Measurements from ENCODE around the gene CRY2. TPM values are rescaled to one million over a fixed set of nuclear protein-coding genes. Genes with fewer than 3 reads are reported as not detected.

The CRY2 gene
- total and polyA plus RNA-seq, 3 experiments from 2014 or later, result 16.6 to 27.1 (median 17.8) TPM

DNA sequence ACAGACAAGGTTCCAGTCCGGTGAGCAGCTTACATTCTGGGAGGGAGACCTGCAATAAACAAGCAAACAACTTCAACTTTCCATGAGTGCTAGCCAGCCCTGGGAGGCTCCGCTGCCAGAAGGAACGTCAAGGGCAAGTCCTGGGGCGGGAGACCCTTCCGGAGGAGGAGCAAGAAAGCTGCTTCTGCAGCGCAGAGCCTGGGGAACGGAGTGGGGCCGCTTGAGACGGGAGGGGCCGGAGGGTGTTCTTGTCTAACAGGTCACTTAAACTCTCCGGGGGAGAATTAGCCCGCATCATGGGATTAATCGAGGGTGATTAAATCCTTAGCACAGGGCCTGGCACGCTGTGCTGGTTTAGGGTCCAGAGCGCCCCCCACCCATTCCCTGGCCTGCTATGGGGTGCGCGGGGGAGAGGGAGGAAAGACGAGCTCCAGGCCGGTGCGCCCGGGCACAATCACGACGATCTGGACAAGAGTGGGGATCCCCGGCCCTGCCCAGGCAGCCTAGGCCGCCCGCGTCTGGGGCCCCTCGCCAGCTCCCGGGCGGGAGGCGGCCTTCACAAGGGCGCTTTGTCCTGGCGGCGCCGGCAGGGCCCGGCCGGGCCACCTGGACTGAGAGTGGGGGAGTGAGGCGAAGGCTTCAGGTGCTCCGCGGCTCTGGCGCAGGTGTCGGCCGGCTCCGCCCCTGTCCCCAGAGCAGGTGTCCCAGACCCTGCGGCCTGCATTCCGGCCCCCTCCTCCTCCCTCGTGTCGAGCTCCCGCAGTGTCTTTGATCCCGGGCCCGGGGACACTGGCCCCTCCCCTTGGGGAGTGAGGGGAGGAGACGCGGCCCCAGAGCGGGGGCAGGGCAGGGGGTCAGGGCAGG, 74.5 kb downstream of the CRY2 start:
- no peaks in the 10 kb centered on the region for H3K9me3 Mint-ChIP-seq
- peaks cover 0 to 10% of the 10 kb centered on the region in 2 donors for H3K27me3 Mint-ChIP-seq
- Histone ChIP-seq H3K4me1 (ENCODE audit: insufficient read depth, low read length) (peaks cover 20% of the 10 kb centered on the region), H3K36me3 (ENCODE audit: insufficient read depth, low read length) (no peaks in the 10 kb centered on the region), H3K27ac (ENCODE audit: low read depth, low read length) (no peak overlapping the region), H3K9me3 (ENCODE audit: low read length) (no peaks in the 10 kb centered on the region), H3K27me3 (ENCODE audit: insufficient read depth, low read length, poor library complexity, severe bottlenecking) (no peaks in the 10 kb centered on the region), H3K4me3 (ENCODE audit: low read length) (no peak overlapping the region)
- H3K27ac Mint-ChIP-seq, result peak overlapping the region in 7 of 8 donors; percentile 28 to 78 (median 49)
- H3K36me3 Mint-ChIP-seq, result peaks cover 0 to 14% (median 0%) of the 10 kb centered on the region in 3 donors
- DNase-seq, result peak in 1 of 5 donors; percentile 47
- CTCF ChIA-PET, result no interaction called here
- H3K4me1 Mint-ChIP-seq, result peaks cover 49 to 74% (median 49%) of the 10 kb centered on the region in 3 donors
- POLR2A ChIA-PET, result no interaction called here
- peak overlapping the region; percentile 66 to 96 (median 79) for H3K4me3 Mint-ChIP-seq

DNA sequence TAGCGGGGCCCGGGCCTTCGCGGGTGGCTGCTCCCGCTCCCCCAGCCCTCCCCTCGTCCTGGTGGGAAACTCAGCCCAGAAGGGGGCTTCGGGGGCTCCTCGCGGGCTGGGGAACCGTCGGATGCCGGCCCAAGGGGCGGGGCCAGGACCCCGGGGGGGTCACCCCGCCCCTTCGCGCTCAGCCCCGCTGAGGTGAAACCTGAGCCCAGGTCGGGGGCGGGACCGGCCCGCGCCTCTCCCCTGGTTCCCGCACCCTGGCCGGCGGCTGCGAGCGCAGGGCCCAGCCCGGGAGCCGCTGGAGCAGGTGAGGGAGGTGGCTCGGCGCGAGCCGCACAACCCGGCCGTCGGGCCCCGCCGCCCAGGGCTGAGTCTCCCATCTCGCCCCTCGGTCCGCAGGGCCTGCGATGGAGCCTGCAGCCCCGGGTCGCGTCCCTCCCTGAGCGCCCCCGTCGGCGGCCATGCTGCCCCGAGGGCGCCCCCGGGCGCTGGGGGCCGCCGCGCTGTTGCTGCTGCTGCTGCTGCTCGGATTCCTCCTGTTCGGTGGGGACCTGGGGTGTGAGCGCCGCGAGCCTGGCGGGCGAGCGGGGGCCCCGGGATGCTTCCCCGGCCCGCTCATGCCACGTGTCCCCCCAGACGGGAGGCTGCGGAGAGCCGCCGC, 75.3 kb downstream of the CRY2 start, which contains the start of gene LARGE2:
Gene LARGE2 (plus strand): TSS at position 232 of the 658 bp plus-strand sequence. CDS start 227 bp downstream, at position 459.
- peak within 1 kb of the TSS; percentile 28 for H3K4me3 ChIP-seq (ENCODE audit: low read length)
- ChIA-PET CTCF (no interaction called here), POLR2A (no interaction called here)
- H3K36me3 Mint-ChIP-seq, result peaks cover 0 to 8% (median 0%) of the 10 kb centered on the region in 3 donors
- peaks cover 50 to 76% (median 54%) of the 10 kb centered on the region in 3 donors for H3K4me1 Mint-ChIP-seq
- H3K4me1 ChIP-seq (ENCODE audit: insufficient read depth, low read length), result peaks cover 14% of the 10 kb centered on the region
- no peaks in the 10 kb centered on the region for H3K9me3 Mint-ChIP-seq
- H3K36me3 ChIP-seq (ENCODE audit: insufficient read depth, low read length), result no peaks in the 10 kb centered on the region
- peak in 3 of 5 donors; percentile 26 to 61 (median 28) for DNase-seq
- H3K27me3 ChIP-seq (ENCODE audit: insufficient read depth, low read length, poor library complexity, severe bottlenecking), result no peaks in the 10 kb centered on the region
- no peaks in the 10 kb centered on the region for H3K9me3 ChIP-seq (ENCODE audit: low read length)
- H3K4me3 Mint-ChIP-seq, result peak within 1 kb of the TSS; percentile 79 to 96 (median 87)
- peak within 1 kb of the TSS; percentile 28 to 92 (median 81) for H3K27ac Mint-ChIP-seq
- peaks cover 0 to 10% of the 10 kb centered on the region in 2 donors for H3K27me3 Mint-ChIP-seq
- H3K27ac ChIP-seq (ENCODE audit: low read depth, low read length), result peak within 1 kb of the TSS; percentile 16

DNA sequence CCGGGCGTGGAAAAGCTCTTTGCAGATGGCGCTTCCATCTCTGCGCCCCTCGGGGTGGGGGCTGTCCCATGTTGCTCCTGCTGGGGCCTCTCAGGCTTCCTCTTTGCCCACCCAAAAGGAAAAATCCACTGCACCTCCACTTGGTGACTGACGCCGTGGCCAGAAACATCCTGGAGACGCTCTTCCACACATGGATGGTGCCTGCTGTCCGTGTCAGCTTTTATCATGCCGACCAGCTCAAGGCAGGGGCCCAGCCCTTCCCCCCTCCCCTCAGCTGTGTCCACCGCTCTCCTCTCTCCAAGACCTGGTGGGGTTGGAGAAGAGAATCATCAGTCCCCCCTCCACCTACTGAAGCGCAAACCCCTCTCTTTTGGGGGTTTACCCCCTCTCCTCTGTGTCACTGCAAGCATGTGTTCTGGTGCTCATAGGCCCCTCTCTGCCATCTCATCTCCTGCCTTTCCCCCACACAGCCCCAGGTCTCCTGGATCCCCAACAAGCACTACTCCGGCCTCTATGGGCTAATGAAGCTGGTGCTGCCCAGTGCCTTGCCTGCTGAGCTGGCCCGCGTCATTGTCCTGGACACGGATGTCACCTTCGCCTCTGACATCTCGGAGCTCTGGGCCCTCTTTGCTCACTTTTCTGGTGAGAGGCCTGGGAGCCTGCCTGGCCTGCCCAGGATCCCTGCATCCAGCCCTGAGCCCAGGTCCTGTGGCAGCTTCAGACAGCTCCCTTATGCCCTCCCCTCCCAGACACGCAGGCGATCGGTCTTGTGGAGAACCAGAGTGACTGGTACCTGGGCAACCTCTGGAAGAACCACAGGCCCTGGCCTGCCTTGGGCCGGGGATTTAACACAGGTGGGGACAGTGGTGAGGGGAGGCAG, 77.0 kb downstream of the CRY2 start:
- H3K27me3 Mint-ChIP-seq, result peaks cover 0 to 10% of the 10 kb centered on the region in 2 donors
- H3K27ac Mint-ChIP-seq, result peak overlapping the region in 5 of 8 donors; percentile 8 to 94 (median 68)
- H3K36me3 Mint-ChIP-seq, result no peaks in the 10 kb centered on the region
- Histone ChIP-seq H3K9me3 (ENCODE audit: low read length) (no peaks in the 10 kb centered on the region), H3K27me3 (ENCODE audit: insufficient read depth, low read length, poor library complexity, severe bottlenecking) (no peaks in the 10 kb centered on the region), H3K4me3 (ENCODE audit: low read length) (no peak overlapping the region), H3K27ac (ENCODE audit: low read depth, low read length) (no peak overlapping the region), H3K36me3 (ENCODE audit: insufficient read depth, low read length) (no peaks in the 10 kb centered on the region), H3K4me1 (ENCODE audit: insufficient read depth, low read length) (peaks cover 3% of the 10 kb centered on the region)
- CTCF ChIA-PET, result interaction anchor here (0.7 to 1.1 kb wide), 3 partner anchors 9 to 1938 kb away, joined by 3 read pairs; no protein-coding TSS in a partner anchor
- POLR2A ChIA-PET, result interaction anchor here (0.7 kb wide), 1 partner anchor 19 kb away, joined by 7 read pairs; no protein-coding TSS in a partner anchor
- no peaks in the 10 kb centered on the region for H3K9me3 Mint-ChIP-seq
- peaks cover 43 to 74% (median 44%) of the 10 kb centered on the region in 3 donors for H3K4me1 Mint-ChIP-seq
- no peak for DNase-seq
- H3K4me3 Mint-ChIP-seq, result peak overlapping the region; percentile 41 to 87 (median 73)

GRCh38 chr11:45924927-45925326, 77.7 kb downstream of the CRY2 start:
- peaks cover 0 to 10% of the 10 kb centered on the region in 2 donors for H3K27me3 Mint-ChIP-seq
- POLR2A ChIA-PET, result no interaction called here

DNA sequence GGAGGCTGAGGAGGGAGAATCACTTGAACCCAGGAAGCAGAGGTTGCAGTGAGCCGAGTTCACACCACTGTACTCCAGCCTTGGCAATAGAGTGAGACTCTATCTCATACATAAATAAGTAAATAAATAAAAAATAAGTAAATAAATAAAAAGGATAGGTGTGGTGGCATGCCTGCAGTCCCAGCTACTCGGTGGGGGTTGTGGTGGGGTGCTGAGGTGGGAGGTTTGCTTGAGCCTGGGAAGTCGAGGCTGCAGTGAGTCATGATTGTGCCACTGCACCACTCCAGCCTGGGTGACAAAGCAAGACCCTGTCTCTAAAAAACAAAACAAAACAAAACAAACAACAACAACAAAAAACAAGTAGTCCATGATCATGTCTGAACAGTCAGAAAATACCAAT, 78.3 kb downstream of the CRY2 start:
- Mint-ChIP-seq H3K36me3 (peaks cover 0 to 2% (median 0%) of the 10 kb centered on the region in 3 donors), H3K27me3 (peaks cover 0 to 14% of the 10 kb centered on the region in 2 donors), H3K4me3 (peak overlapping the region in 3 of 7 donors; percentile 10 to 73 (median 25)), H3K4me1 (peaks cover 44 to 74% (median 44%) of the 10 kb centered on the region in 3 donors), H3K27ac (peak overlapping the region in 4 of 8 donors; percentile 35 to 73 (median 40)), H3K9me3 (no peaks in the 10 kb centered on the region)
- H3K27ac ChIP-seq (ENCODE audit: low read depth, low read length), result no peak overlapping the region
- H3K4me1 ChIP-seq (ENCODE audit: insufficient read depth, low read length), result peaks cover 13% of the 10 kb centered on the region
- ChIA-PET CTCF (interaction anchor here (1.5 kb wide), 1 partner anchor 8 kb away, joined by 7 read pairs; the partner anchor contains the start of gene PEX16), POLR2A (no interaction called here)
- no peaks in the 10 kb centered on the region for H3K27me3 ChIP-seq (ENCODE audit: insufficient read depth, low read length, poor library complexity, severe bottlenecking)
- no peaks in the 10 kb centered on the region for H3K36me3 ChIP-seq (ENCODE audit: insufficient read depth, low read length)
- H3K9me3 ChIP-seq (ENCODE audit: low read length), result no peaks in the 10 kb centered on the region
- no peak for DNase-seq
- H3K4me3 ChIP-seq (ENCODE audit: low read length), result no peak overlapping the region

More at GRCh38 chr11:45924927-45925326, 77.7 kb downstream of the CRY2 start:
- peaks cover 7% of the 10 kb centered on the region for H3K4me1 ChIP-seq (ENCODE audit: insufficient read depth, low read length)
- Mint-ChIP-seq H3K4me3 (peak overlapping the region in 4 of 7 donors; percentile 54 to 73 (median 65)), H3K9me3 (no peaks in the 10 kb centered on the region), H3K27ac (peak overlapping the region in 3 of 8 donors; percentile 36 to 74 (median 64)), H3K4me1 (peaks cover 42 to 74% (median 44%) of the 10 kb centered on the region in 3 donors), H3K36me3 (no peaks in the 10 kb centered on the region)
- CTCF ChIA-PET, result interaction anchor here (0.8 to 1.1 kb wide), 2 partner anchors 8 to 40 kb away, joined by 3 read pairs; no protein-coding TSS in a partner anchor
- no peaks in the 10 kb centered on the region for H3K9me3 ChIP-seq (ENCODE audit: low read length)
- H3K27me3 ChIP-seq (ENCODE audit: insufficient read depth, low read length, poor library complexity, severe bottlenecking), result no peaks in the 10 kb centered on the region
- DNase-seq, result no peak
- H3K4me3 ChIP-seq (ENCODE audit: low read length), result no peak overlapping the region
- no peak overlapping the region for H3K27ac ChIP-seq (ENCODE audit: low read depth, low read length)
- H3K36me3 ChIP-seq (ENCODE audit: insufficient read depth, low read length), result no peaks in the 10 kb centered on the region

- H3K9me3 ChIP-seq (ENCODE audit: low read length), result no peaks in the 10 kb centered on the region
- CTCF ChIA-PET, result interaction anchor here (1.2 to 2.1 kb wide), 3 partner anchors 8 to 81 kb away, joined by 3 to 7 read pairs (median 6); partner anchors contain the start of gene PEX16
- peaks cover 0 to 2% (median 0%) of the 10 kb centered on the region in 3 donors for H3K36me3 Mint-ChIP-seq
These were observed 78.7 kb downstream of the CRY2 start for GRCh38 chr11:45926001-45926401.

More at GRCh38 chr11:45926001-45926401, 78.7 kb downstream of the CRY2 start:
- H3K27me3 ChIP-seq (ENCODE audit: insufficient read depth, low read length, poor library complexity, severe bottlenecking), result no peaks in the 10 kb centered on the region
- H3K4me1 ChIP-seq (ENCODE audit: insufficient read depth, low read length), result peaks cover 18% of the 10 kb centered on the region
- peaks cover 44 to 74% (median 44%) of the 10 kb centered on the region in 3 donors for H3K4me1 Mint-ChIP-seq
- H3K9me3 Mint-ChIP-seq, result no peaks in the 10 kb centered on the region
- no peak overlapping the region for H3K4me3 ChIP-seq (ENCODE audit: low read length)
- no peak overlapping the region for H3K27ac ChIP-seq (ENCODE audit: low read depth, low read length)
- H3K27me3 Mint-ChIP-seq, result peaks cover 0 to 14% of the 10 kb centered on the region in 2 donors
- H3K4me3 Mint-ChIP-seq, result peak overlapping the region in 2 of 7 donors; percentile 10 to 37
- H3K36me3 ChIP-seq (ENCODE audit: insufficient read depth, low read length), result no peaks in the 10 kb centered on the region
- H3K27ac Mint-ChIP-seq, result peak overlapping the region in 5 of 8 donors; percentile 23 to 73 (median 35)
- DNase-seq, result no peak
- POLR2A ChIA-PET, result no interaction called here

All from CD8-positive, alpha-beta memory T cell (primary cell).